CD1c-positive myeloid dendritic cell (primary cell): ENCODE results near the gene GTF3C5.
A peak's percentile ranks its signal among the peaks of the same experiment; 100 is the strongest.

ENCODE experiments used
- DNase-seq: peaks from one replicate; pipeline ENCODE4 v3.0.0-alpha.2; 2016; ENCODE audit errors: extremely low spot score

GTF3C5 gene

DNA sequence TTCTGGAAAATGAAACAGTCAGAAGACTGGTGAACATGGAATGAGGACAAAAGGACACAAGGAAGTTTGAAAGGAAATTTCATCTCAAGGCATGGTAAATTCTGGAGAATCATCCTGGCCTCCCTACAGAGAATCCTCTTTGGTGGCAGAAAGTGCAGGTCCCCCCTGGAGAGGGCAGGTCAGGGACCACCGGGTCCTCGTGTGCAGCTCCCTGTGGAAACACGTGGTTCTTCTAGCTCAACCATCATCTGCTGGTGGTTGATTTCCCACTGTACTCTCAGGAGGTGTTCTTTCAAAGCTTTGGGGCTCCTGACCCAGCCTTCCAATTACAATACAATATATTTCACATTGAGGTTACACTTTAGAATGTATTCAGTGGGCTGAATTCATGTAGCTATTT is 2.6 kb upstream of the GTF3C5 start:
- DNase-seq: no peak

GRCh38 chr9:133029994-133030316 is 842 bp upstream of the GTF3C5 start:
- no peak for DNase-seq

DNA sequence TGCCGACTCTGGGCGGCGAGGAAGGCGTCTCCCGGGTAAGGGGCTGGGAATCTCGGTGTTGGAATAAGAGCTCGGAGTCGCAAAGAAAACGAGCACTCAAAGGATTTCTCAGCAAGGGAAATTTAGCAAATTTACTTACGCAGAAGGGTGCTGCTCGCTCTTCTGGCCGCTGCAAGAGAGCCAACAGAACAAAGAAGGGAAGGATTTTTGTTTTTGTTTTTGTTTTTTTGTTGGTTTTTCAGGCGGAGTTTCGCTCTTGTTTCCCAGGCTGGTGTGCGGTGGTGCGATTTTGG is 279 bp downstream of the GTF3C5 start:
- DNase-seq: no peak

DNA sequence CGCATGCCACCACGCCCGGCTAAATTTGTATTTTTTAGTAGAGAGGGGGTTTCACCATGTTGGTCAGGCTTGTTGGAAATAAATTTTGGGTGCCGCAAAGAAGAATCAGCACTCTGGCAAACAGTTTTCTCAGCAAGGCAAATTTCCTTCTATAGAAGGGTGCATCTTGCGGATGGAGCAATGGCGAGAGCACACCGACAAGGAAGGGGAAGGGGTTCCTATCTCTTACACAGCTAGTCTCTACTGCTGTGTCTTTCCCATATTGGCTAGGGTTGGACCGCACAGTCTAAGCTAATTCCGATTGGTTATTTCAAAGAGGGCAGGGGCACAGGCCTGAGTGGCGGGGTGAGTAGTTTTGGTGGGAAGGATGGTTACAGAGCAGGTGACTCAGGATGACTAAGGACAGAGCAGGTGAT is 707 bp downstream of the GTF3C5 start:
- DNase-seq: no peak

DNA sequence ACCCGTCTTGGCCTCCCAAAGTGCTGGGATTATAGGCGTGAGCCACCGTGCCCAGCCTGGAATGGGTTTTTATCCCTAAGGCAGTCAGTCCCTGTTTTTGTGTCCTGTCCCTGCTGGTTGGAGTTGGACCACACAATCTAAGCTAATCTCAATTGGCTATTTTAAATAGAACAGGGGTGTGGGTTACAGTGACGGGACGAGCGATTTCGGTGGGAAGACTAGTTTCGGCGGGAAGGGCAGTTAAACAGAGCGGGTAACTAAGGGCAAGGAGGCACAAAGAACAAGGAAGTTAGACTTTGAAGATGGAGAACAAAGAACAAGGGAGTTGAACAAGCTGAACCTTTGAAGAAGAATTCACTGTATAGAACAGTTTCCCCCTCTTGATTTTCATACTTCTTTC is 1.4 kb downstream of the GTF3C5 start:
- DNase-seq: no peak

DNA sequence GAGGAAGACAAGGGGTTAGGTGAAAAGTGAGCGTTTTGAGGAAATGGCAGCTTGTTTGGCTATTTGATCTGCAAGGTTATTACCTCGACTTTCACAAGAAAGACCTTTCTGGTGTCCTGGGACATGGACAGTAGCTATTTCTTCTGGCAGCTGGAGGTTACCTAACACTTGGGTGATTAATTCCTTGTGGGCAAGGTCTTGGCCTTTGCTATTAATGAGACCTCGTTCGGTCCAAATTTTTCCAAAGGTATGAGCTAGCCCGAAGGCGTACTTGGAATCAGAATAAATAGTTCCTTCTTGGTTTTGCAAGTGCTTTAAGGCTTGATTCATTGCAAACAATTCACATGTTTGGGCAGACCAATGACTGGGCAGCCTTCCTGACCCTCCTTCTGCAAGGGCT is 4.9 kb downstream of the GTF3C5 start:
- no peak for DNase-seq

DNA sequence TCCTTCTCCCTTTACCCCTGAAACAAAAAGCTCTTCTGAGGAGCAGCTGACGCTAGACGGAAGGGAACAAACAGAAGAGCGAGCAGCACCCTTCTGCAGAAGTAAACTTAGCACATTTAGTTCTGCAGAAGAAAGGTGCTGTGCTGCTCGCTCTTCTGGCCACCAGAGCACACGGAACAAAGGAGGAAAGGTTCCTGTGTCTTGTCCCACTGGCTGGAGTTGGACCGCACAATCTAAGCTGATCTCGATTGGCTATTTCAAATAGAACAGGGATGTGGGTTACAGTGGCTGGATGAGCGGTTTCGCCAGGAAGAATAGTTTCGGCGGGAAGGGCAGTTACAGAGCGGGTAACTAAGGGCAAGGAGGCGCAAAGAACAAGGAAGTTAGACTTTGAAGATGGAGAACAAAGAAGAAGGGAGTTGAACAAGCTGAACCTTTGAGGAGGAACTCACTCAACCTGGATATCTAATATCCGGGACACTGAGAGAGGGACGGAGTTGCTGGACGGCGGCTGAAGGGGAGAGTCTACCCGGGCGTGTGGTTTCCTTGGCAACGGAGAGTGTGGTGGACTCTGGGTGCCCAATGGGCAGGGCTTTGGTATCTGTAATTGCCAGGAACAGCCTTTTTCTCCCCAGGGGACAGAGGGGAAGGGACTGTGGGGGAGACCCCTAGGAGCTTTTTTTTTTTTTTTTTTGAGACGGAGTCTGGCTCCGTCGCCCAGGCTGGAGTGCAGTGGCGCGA is 7.1 kb downstream of the GTF3C5 start:
- no peak for DNase-seq

- DNase-seq: peak; percentile 35
Measured at GRCh38 chr9:133040892-133041479, 10.2 kb downstream of the GTF3C5 start.

GRCh38 chr9:133041958-133042357 is 11.2 kb downstream of the GTF3C5 start:
- no peak for DNase-seq

DNA sequence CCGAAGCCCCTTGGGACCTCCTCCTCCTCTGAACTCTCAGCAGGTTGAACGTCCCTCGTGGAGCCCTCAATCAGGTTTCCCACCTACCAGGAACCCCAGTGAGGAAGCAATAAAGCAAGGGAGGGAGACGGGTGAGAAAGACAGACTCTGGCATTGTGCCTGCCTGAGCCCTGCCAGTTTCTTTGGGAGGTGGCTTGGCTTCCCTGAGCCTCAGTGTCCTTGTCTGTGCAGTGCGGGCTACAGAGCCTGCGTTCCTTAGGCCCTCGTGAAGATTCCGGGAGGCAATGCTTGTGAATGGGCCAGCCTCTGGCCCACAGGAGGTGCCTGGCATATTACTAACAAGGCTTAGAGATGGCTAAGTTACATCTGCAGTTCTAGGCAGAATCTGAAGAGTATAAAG is 11.9 kb downstream of the GTF3C5 start:
- DNase-seq: no peak

DNA sequence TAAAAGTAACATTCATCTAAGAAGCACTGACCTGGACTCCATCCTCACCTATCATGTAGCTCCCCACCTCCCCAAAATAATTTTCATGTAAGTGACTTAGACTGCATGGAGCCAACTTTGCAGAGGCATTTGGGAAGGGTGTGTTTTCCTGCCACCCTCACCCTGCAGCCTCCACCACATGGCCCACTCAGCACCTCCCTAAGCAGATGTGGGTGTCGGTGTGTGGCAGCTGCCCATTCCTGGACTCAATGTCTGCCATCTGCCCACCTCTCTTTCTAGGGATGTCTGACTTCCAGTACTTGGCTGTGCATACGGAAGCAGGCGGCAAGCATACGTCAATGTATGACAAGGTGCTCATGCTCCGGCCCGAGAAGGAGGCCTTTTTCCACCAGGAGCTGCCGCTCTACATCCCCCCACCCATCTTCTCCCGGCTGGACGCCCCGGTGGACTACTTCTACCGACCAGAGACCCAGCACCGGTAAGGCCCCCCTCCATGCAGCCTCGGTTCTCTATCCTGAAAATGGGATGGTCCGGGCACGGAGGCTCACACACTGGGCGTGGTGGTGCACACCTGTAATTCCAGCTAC is 12.7 kb downstream of the GTF3C5 start:
- DNase-seq: no peak

- DNase-seq: no peak
Measured at GRCh38 chr9:133044125-133044524, 13.3 kb downstream of the GTF3C5 start.

GRCh38 chr9:133044661-133045060 is 13.9 kb downstream of the GTF3C5 start:
- no peak for DNase-seq

- DNase-seq: no peak
Measured at GRCh38 chr9:133045132-133045531, 14.3 kb downstream of the GTF3C5 start.

DNA sequence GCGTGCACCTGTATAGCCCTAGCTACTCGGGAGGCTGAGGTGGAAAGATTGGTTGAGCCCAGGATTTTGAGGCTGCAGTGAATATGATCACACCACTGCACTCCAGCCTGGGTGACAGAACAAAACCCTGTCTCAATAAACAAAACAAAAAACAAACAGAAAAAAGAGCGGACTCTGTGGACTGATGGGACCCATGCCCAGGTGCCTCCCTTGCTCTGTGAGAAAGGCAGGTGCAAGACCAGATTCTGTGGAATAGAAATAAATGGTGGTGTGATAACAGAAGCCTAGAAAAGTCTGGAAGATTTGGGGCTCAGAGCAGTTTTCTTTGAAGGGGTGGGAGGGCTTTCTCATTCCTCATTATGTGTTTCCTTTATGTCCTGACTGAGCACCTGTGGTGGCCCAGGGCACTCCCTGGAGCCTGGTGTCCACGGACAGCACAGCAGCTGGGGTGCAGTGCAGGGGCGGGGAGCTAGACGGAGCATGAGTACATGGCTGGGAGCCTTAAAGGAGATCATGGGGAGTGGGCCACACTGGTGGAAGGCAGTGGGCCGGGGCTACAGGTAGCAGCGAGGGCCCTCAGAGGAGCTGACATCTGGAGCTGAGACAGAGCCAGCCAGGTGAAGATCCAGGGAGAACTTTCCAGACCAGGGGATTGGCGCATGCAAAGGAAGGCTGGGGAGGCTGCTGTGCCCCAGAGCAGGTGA is 15.6 kb downstream of the GTF3C5 start:
- DNase-seq: no peak

- no peak for DNase-seq
Measured at GRCh38 chr9:133046900-133047295, 16.1 kb downstream of the GTF3C5 start.

GRCh38 chr9:133048595-133048994 is 17.8 kb downstream of the GTF3C5 start:
- peak; percentile 33 for DNase-seq

GRCh38 chr9:133049043-133049442 is 18.2 kb downstream of the GTF3C5 start:
- no peak for DNase-seq

DNA sequence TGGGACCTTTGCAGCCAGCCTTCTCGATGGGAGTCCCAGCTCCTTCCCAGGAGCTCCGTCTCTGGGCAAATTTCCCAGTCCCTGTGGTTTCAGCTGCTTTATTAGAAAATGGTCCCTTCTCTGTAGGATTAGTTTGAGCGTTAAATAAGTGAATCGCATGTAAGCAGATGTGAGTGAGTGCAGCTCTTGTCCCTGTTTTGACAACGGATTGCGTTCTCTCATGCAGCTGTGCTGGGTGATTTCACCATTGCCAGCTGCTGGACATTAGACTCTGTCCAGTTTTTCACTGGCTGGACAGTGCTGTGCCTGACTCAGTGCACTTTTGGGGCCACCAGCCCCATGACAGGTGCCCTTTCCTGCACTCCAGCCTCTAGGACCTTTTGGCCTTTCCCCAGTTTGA is 19.3 kb downstream of the GTF3C5 start:
- DNase-seq: no peak

GRCh38 chr9:133050781-133051180 is 20.0 kb downstream of the GTF3C5 start:
- DNase-seq: no peak

DNA sequence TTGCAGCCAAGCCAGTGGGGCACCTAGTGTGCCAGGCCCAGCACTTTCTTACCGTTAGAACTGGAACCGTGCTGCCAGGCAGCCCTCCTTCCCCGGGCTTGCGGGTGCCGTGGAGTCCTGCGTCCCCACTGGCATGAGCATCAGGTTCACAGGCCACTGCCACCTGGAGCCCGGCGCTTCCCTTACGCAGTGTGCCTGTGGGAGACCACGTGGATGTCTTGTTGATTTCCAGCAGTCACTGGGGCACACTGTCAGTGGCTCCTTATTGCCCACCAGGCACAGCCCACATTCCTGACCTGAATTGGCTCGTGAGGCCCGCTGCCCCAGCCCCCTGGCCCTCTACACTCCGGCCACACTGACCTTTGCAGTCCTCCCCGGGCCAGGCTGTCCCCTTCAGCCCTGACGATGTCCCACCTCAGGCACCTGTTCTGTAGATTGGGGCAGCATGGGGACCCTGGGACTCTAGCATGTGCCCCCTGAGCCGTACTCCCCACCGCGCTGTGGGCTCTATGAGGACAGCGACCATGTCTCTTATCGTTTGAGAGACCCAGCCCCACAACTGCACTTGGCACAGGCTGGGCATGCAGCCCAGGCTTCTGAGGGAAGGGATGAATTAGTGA is 20.6 kb downstream of the GTF3C5 start:
- no peak for DNase-seq

DNA sequence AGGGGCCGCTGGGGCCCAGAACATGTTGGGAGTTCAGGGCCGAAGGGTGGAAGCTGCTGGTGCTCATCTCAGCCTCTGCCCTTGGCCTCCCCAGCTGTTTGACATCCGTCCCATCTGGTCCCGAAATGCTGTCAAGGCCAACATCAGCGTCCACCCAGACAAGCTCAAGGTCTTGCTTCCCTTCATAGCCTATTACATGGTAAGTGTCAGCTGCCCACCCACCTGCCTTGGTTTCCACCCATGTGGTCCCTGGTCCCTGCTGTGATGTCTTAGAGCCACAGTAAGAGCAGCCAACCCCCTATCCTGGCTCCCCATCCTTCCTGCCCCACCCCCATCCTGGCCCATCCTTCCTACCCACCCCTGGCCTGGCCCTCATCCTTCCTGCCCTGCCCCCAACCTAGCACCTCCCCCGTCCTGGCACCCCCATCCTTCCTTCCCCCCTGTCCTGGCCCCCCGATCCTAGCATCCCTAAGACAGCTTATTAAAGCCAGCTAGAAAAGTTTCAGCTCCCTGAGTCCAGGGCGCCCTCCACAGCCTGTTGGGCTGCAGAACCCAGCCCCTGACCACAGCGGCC is 21.3 kb downstream of the GTF3C5 start:
- no peak for DNase-seq
